ENCODE results near the gene RNF144A. TPM values are rescaled to one million over a fixed set of nuclear protein-coding genes. Genes with fewer than 3 reads are reported as not detected.
"Not testable (repeated sequence)": the region's sequence is repeated elsewhere in the genome, so short reads cannot be mapped to it uniquely, and the experiment has no call there.

The RNF144A gene
- total and polyA plus RNA-seq, 9 donors, result 13.7 to 27.6 (median 21.5) TPM

DNA sequence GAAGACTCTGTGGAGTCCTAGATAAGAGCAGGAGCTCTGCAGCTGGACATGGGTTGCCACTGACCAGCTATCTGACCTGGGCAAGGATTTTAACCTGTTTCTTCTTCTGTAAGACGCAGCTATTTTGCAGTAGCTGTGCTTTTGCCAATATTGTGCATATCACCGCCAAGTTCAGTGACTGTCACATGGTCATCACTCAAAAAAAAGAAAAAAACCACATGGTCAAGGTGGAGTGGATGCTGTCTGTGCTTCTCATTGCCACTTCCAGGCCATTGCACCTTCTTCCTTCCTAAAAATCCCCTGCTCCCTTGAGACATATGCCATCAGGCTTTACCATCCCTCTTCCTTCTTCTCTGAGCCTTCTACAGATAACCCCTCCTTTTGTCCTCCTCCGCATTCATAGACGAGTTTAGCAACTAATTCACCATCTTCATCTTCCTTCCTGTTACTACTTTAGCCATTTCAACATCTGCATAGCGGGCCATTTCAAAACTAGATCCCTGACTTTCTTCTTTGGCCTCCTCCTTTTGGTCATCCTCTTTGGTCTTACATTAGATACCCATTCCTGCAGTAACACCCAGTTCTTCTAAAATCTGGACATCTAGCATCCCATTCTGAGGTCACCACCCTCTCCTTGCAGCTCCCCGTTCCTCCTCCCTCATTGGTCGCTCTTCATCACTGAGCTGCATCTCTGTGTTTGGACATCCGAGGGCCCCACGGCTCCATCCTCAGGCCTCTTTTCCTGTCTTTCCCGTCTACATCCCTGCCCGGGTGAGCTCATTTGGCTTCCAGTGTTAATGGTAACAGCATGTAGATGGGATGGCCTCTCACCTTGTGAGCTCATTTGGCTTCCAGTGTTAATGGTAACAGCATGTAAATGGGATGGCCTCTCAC lies 17.8 kb downstream of the RNF144A start:
- H3K27ac ChIP-seq (ENCODE audit: low read length), result no peak overlapping the region
- no peaks in the 10 kb centered on the region for H3K9me3 ChIP-seq (replicated peaks; ENCODE audit: control insufficient read depth, low read depth, low read length)
- no peaks in the 10 kb centered on the region for H3K27me3 ChIP-seq (ENCODE audit: control insufficient read depth, insufficient read depth, low read length)
- no peaks in the 10 kb centered on the region for H3K36me3 ChIP-seq (ENCODE audit: control insufficient read depth, insufficient read depth, low read length)
- H3K4me3 ChIP-seq (ENCODE audit: low read length), result no peak overlapping the region
- peaks cover 2% of the 10 kb centered on the region for H3K4me1 ChIP-seq (ENCODE audit: control insufficient read depth, insufficient read depth, low read length)
- DNase-seq, result no peak
- 77% methylated on average over 8 of the region's 11 CpGs for WGBS (ENCODE audit: insufficient coverage)

DNA sequence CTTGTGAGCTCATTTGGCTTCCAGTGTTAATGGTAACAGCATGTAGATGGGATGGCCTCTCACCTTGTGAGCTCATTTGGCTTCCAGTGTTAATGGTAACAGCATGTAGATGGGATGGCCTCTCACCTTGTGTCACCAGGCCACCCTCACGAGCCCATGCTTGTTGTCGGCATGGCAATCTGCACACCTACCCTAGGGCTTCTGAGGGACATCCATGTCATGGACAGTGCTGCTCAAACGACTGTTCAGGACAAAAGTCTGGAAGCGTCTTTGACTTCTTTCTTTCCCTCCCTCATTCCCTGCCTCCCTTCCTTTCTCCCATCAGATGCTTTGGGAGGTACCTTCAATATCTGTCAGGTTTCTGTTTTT lies 18.4 kb downstream of the RNF144A start:
- not testable (repeated sequence) for H3K9me3 ChIP-seq (replicated peaks; ENCODE audit: control insufficient read depth, low read depth, low read length); H3K27ac ChIP-seq (ENCODE audit: low read length); H3K4me1 ChIP-seq (ENCODE audit: control insufficient read depth, insufficient read depth, low read length); DNase-seq; H3K27me3 ChIP-seq (ENCODE audit: control insufficient read depth, insufficient read depth, low read length); H3K36me3 ChIP-seq (ENCODE audit: control insufficient read depth, insufficient read depth, low read length); H3K4me3 ChIP-seq (ENCODE audit: low read length)
- whole genome bisulfite sequencing (ENCODE audit: insufficient coverage), result 47% methylated on average over 3 of the region's 4 CpGs

DNA sequence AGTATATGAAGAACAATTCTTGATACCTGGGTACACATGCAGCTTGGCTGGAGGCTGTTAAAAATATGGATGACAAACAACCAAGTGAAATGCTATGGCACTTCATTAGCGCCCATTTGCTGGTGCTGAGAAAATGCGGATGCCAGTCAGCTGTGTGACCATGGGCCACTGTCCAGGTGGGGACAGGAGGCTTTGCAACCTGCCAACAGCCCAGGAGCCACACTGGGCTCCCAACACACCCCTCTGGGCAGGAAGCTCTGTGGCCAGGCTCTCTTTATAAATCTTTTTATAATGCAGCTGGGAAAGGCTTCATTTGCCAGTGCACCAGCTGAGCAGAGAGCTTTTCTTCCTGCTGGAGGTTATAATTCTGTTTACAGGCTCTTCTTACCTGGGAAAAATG lies 19.9 kb downstream of the RNF144A start:
- WGBS (ENCODE audit: insufficient coverage), result 82% methylated on average over 2 of the region's 2 CpGs
- peaks cover 2% of the 10 kb centered on the region for H3K4me1 ChIP-seq (ENCODE audit: control insufficient read depth, insufficient read depth, low read length)
- peaks cover 12% of the 10 kb centered on the region for H3K36me3 ChIP-seq (ENCODE audit: control insufficient read depth, insufficient read depth, low read length)
- no peaks in the 10 kb centered on the region for H3K27me3 ChIP-seq (ENCODE audit: control insufficient read depth, insufficient read depth, low read length)
- H3K27ac ChIP-seq (ENCODE audit: low read length), result no peak overlapping the region
- H3K9me3 ChIP-seq (replicated peaks; ENCODE audit: control insufficient read depth, low read depth, low read length), result no peaks in the 10 kb centered on the region
- no peak for DNase-seq
- H3K4me3 ChIP-seq (ENCODE audit: low read length), result no peak overlapping the region

DNA sequence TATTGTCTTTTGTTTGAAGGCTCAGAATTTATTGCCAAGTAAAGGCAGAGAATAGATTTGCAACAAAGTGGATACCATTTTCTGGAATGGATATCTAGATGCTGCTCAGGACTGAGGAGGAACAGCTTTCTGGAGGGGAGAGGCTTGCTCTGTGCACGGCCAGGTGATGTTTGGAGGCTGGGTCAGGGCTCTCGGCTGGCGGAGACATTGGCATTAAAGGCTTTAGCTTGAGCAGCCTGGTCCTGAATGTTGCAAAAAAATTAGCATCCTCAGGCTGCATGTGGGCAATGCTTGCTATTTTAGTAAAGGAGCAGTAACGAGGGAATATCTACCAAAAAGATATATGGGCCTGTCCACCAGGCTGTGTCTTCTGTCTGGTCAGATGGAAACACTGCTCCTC lies 20.4 kb downstream of the RNF144A start:
- Histone ChIP-seq H3K4me3 (ENCODE audit: low read length) (no peak overlapping the region), H3K9me3 (replicated peaks; ENCODE audit: control insufficient read depth, low read depth, low read length) (no peaks in the 10 kb centered on the region), H3K4me1 (ENCODE audit: control insufficient read depth, insufficient read depth, low read length) (peaks cover 2% of the 10 kb centered on the region), H3K36me3 (ENCODE audit: control insufficient read depth, insufficient read depth, low read length) (peaks cover 16% of the 10 kb centered on the region), H3K27me3 (ENCODE audit: control insufficient read depth, insufficient read depth, low read length) (no peaks in the 10 kb centered on the region), H3K27ac (ENCODE audit: low read length) (no peak overlapping the region)
- DNase-seq, result no peak
- WGBS (ENCODE audit: insufficient coverage), result 87% methylated on average over 4 of the region's 4 CpGs

DNA sequence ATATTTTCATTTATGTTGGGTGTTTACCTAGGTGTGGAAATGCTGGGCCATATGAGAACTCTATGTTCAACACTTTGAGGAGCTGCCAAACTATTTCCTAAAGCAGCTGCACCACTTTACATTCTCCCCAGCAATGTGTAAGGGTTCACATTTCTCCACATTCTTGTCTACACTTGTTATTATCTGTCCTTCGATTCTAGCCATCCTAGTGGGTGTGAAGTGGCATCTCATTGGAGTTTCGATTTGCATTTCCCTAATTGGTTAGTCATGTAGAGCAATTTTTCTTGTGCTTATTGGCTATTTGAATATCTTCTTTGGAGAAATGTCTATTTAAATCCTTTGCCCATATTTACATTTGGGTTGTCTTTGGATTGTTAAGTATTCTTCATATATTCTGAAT lies 21.9 kb downstream of the RNF144A start:
- no peak for DNase-seq
- no CpG with 5 or more reads among the region's 2 CpGs for WGBS (ENCODE audit: insufficient coverage)
- H3K27me3 ChIP-seq (ENCODE audit: control insufficient read depth, insufficient read depth, low read length), result no peaks in the 10 kb centered on the region

DNA sequence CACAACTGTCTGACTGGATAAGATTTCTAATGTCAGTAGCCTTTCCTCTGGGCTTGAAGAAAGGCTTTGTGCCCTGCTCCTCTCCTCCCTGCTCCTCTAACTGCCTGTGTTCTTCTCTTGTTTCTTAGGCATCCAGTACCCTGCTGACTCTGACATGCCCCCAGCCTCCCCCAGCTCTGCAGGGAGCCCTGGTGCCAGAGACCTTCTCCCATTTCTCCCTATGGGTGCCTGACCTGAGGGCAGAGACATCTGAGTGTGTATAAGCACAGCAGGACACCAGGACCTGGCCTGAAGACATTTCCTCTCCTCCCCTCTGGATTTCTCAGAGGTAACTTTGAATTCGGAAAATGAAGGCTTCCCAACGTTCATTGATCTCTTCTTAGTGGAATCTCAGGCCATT lies 23.6 kb downstream of the RNF144A start:
- H3K27ac ChIP-seq (ENCODE audit: low read length), result no peak overlapping the region
- H3K36me3 ChIP-seq (ENCODE audit: control insufficient read depth, insufficient read depth, low read length), result peaks cover 33% of the 10 kb centered on the region
- H3K9me3 ChIP-seq (replicated peaks; ENCODE audit: control insufficient read depth, low read depth, low read length), result no peaks in the 10 kb centered on the region
- no peak for DNase-seq
- no CpG with 5 or more reads among the region's 2 CpGs for WGBS (ENCODE audit: insufficient coverage)
- peaks cover 7% of the 10 kb centered on the region for H3K4me1 ChIP-seq (ENCODE audit: control insufficient read depth, insufficient read depth, low read length)
- no peak overlapping the region for H3K4me3 ChIP-seq (ENCODE audit: low read length)
- no peaks in the 10 kb centered on the region for H3K27me3 ChIP-seq (ENCODE audit: control insufficient read depth, insufficient read depth, low read length)

More for the DNA sequence above, 21.9 kb downstream of the RNF144A start:
- no peaks in the 10 kb centered on the region for H3K9me3 ChIP-seq (replicated peaks; ENCODE audit: control insufficient read depth, low read depth, low read length)
- no peak overlapping the region for H3K4me3 ChIP-seq (ENCODE audit: low read length)
- no peak overlapping the region for H3K27ac ChIP-seq (ENCODE audit: low read length)
- peaks cover 2% of the 10 kb centered on the region for H3K4me1 ChIP-seq (ENCODE audit: control insufficient read depth, insufficient read depth, low read length)
- H3K36me3 ChIP-seq (ENCODE audit: control insufficient read depth, insufficient read depth, low read length), result peaks cover 29% of the 10 kb centered on the region

DNA sequence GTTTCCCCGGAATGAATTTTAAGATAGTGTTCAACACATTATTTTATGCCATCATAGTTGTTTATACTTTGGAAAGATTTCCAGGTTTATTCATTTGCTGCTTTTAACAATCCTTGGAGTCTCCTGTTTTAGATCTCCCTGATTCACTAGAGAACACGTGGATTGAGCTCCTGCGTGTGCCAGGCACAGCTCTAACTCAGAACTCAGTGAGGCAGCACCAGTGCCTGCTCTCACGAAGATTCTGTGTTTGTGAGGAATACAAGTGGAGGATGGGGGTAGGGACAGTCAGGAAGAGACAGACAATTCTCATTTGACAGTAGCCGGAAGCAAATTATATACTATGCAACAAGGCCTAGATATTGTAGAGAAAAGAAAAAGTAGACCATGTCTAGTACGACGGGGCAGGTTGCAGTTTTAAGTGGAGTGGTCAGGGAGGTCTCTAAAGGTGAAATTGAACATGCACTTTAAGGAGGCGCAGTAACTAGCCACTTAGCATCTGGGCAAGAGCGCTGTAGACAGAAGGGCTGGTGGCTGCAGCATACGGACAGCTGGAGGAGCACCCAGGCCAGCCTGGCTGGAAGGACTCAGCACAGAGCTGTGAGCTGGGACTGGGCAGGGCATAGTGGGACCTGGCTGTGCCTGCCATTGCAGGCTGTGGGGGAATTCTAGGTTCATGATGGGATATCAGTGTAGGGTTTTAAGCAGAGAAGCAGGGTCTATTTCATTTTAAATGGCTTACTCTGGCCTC lies 24.3 kb downstream of the RNF144A start:
- Histone ChIP-seq H3K27ac (ENCODE audit: low read length) (no peak overlapping the region), H3K4me1 (ENCODE audit: control insufficient read depth, insufficient read depth, low read length) (peaks cover 7% of the 10 kb centered on the region), H3K36me3 (ENCODE audit: control insufficient read depth, insufficient read depth, low read length) (peaks cover 33% of the 10 kb centered on the region), H3K27me3 (ENCODE audit: control insufficient read depth, insufficient read depth, low read length) (no peaks in the 10 kb centered on the region), H3K4me3 (ENCODE audit: low read length) (no peak overlapping the region), H3K9me3 (replicated peaks; ENCODE audit: control insufficient read depth, low read depth, low read length) (no peaks in the 10 kb centered on the region)
- DNase-seq, result no peak
- WGBS (ENCODE audit: insufficient coverage), result 88% methylated on average over 8 of the region's 10 CpGs

DNA sequence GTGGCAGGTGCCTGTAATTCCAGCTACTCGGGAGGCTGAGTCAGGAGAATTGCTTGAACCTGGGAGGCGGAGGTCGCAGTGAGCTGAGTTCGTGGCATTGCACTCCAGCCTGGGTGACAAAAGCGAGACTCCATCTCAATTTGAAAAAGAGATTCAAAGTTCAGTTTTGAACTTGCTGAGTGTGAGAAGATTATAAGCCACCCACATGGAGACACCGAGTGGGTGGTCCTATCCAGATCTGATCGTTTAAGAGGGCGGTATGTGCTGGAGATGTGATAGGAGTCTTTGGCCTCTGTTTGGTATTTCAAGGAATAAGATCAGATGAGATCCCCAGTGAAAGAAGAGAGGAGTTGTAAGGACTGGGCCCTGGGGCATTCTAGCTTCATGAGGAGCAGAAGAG lies 25.6 kb downstream of the RNF144A start:
- Histone ChIP-seq H3K4me1 (ENCODE audit: control insufficient read depth, insufficient read depth, low read length) (peaks cover 7% of the 10 kb centered on the region), H3K9me3 (replicated peaks; ENCODE audit: control insufficient read depth, low read depth, low read length) (no peaks in the 10 kb centered on the region), H3K36me3 (ENCODE audit: control insufficient read depth, insufficient read depth, low read length) (peaks cover 33% of the 10 kb centered on the region), H3K27me3 (ENCODE audit: control insufficient read depth, insufficient read depth, low read length) (no peaks in the 10 kb centered on the region), H3K4me3 (ENCODE audit: low read length) (no peak overlapping the region), H3K27ac (ENCODE audit: low read length) (no peak overlapping the region)
- no peak for DNase-seq
- 95% methylated on average over 8 of the region's 8 CpGs for WGBS (ENCODE audit: insufficient coverage)

DNA sequence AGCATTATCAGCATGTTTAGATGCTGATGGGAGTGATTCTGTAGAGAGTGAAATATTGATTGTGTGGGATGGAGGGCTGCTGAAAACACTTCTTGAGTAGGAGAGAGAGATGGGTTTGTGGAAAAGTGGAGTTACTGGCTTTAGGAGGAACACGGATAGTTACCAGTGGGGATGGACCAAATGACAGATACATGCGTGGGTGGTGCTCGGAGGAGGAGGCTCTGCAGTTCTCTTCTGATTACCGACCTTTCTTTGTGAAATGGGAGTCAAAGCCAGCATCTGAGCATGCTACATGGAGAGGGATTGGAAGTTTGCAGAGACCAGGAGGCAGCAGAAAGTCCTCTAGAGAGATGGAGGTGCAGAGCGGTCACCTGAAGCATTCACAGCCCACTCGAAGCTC lies 26.3 kb downstream of the RNF144A start:
- WGBS (ENCODE audit: insufficient coverage), result 90% methylated on average over 4 of the region's 6 CpGs
- Histone ChIP-seq H3K36me3 (ENCODE audit: control insufficient read depth, insufficient read depth, low read length) (peaks cover 33% of the 10 kb centered on the region), H3K27ac (ENCODE audit: low read length) (no peak overlapping the region), H3K9me3 (replicated peaks; ENCODE audit: control insufficient read depth, low read depth, low read length) (no peaks in the 10 kb centered on the region), H3K4me3 (ENCODE audit: low read length) (no peak overlapping the region), H3K27me3 (ENCODE audit: control insufficient read depth, insufficient read depth, low read length) (no peaks in the 10 kb centered on the region), H3K4me1 (ENCODE audit: control insufficient read depth, insufficient read depth, low read length) (peaks cover 8% of the 10 kb centered on the region)
- DNase-seq, result no peak

DNA sequence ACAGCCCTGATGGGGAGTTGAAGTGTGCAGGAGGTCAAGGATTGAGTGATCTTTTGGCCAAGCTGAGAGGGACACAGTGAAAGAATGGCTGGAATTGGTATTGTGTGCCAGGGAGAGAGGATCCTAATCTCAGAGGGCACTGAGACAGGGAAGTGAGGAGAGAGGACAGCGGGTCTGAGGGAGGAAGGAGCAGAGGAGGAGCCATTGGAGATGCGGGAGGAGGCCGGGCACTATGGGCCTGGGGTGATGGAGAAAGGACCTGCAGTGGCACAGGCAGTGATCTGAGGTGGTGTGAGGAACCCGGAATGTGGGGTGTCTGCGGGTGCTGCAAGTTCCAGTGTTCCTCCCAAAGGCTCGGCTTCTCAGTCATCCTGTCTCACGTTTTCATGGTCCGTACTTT lies 26.8 kb downstream of the RNF144A start:
- H3K27ac ChIP-seq (ENCODE audit: low read length), result no peak overlapping the region
- DNase-seq, result no peak
- peaks cover 33% of the 10 kb centered on the region for H3K36me3 ChIP-seq (ENCODE audit: control insufficient read depth, insufficient read depth, low read length)
- H3K9me3 ChIP-seq (replicated peaks; ENCODE audit: control insufficient read depth, low read depth, low read length), result no peaks in the 10 kb centered on the region
- WGBS (ENCODE audit: insufficient coverage), result 98% methylated on average over 7 of the region's 8 CpGs
- H3K4me1 ChIP-seq (ENCODE audit: control insufficient read depth, insufficient read depth, low read length), result peaks cover 10% of the 10 kb centered on the region
- no peak overlapping the region for H3K4me3 ChIP-seq (ENCODE audit: low read length)
- H3K27me3 ChIP-seq (ENCODE audit: control insufficient read depth, insufficient read depth, low read length), result no peaks in the 10 kb centered on the region
